Left hindlimb (tissue), 1 donor: Measurements from ENCODE around the gene PIGL.

Source experiments
- DNase-seq: peaks from one replicate; pipeline ENCODE4 v3.0.0-alpha.2; 2018

PIGL gene

GRCh38 chr17:16314189-16314588, 97.2 kb downstream of the PIGL start:
- DNase-seq = no peak

GRCh38 chr17:16314859-16315258, 97.8 kb downstream of the PIGL start:
- no peak for DNase-seq

- no peak for DNase-seq
Observed at GRCh38 chr17:16319969-16320368, 103.0 kb downstream of the PIGL start.

- no peak for DNase-seq
Observed at GRCh38 chr17:16322636-16323035, 105.6 kb downstream of the PIGL start.

GRCh38 chr17:16325964-16326363, 109.0 kb downstream of the PIGL start:
- DNase-seq = no peak

- no peak for DNase-seq
Observed at GRCh38 chr17:16327018-16327417, 110.0 kb downstream of the PIGL start.

- no peak for DNase-seq
Observed at GRCh38 chr17:16328997-16329396, 112.0 kb downstream of the PIGL start.

GRCh38 chr17:16329519-16330271, 112.7 kb downstream of the PIGL start:
- peak; percentile 64 for DNase-seq

GRCh38 chr17:16338391-16338790, 121.4 kb downstream of the PIGL start:
- no peak for DNase-seq

GRCh38 chr17:16339402-16339801, 122.4 kb downstream of the PIGL start:
- DNase-seq = no peak

- no peak for DNase-seq
Observed at GRCh38 chr17:16339959-16340358, 122.9 kb downstream of the PIGL start.

GRCh38 chr17:16342979-16343378, 126.0 kb downstream of the PIGL start:
- DNase-seq = no peak

- no peak for DNase-seq
Observed at GRCh38 chr17:16343569-16343968, 126.6 kb downstream of the PIGL start.

GRCh38 chr17:16345565-16345964, 128.6 kb downstream of the PIGL start:
- DNase-seq = no peak

- no peak for DNase-seq
Observed at GRCh38 chr17:16346721-16347271, 129.8 kb downstream of the PIGL start.

- DNase-seq = no peak
Observed at GRCh38 chr17:16348586-16348985, 131.6 kb downstream of the PIGL start.

GRCh38 chr17:16349431-16349830, 132.4 kb downstream of the PIGL start:
- no peak for DNase-seq

- DNase-seq = no peak
Observed at GRCh38 chr17:16351831-16352230, 134.8 kb downstream of the PIGL start.

GRCh38 chr17:16352303-16352666, 135.3 kb downstream of the PIGL start:
- no peak for DNase-seq

- peak; percentile 52 for DNase-seq
Observed at GRCh38 chr17:16352667-16353316, 135.8 kb downstream of the PIGL start.

GRCh38 chr17:16353317-16354174, 136.5 kb downstream of the PIGL start, which contains the start of gene CENPV:
CENPV (minus strand) TSS chr17:16353469; CDS start chr17:16353436, 33 bp downstream.
- no peak for DNase-seq

- DNase-seq = no peak
Observed at GRCh38 chr17:16354585-16354984, 137.6 kb downstream of the PIGL start.

GRCh38 chr17:16358394-16358793, 141.4 kb downstream of the PIGL start:
- no peak for DNase-seq
